ENCODE measurements around the gene CLTRN.

CLTRN gene

GRCh38 chrX:15579778-15580747 is 84.5 kb downstream of the CLTRN start:
- DNase-seq (ENCODE audit: low read depth in 2 of 2): no peak

Measured in stimulated activated CD8-positive, alpha-beta memory T cell treated with anti-CD3 and anti-CD28 coated beads, Interleukin-2, amount 100 ng/mL, for 48 hours (primary cell).